Activated effector memory CD4-positive, alpha-beta T cell treated with anti-CD3 and anti-CD28 coated beads, Interleukin-2, amount 50 U/mL, for 16 hours (primary cell): ENCODE results near the gene FBXW11.
A peak's percentile ranks its signal among the peaks of the same experiment; 100 is the strongest.

Source experiments
- DNase-seq: peaks from one replicate; pipeline ENCODE4 v3.0.0-alpha.2; 2020

Gene FBXW11

GRCh38 chr5:172010278-172010677, 3.8 kb upstream of the FBXW11 start:
- no peak for DNase-seq

GRCh38 chr5:172009536-172010270, 3.3 kb upstream of the FBXW11 start:
- DNase-seq, result no peak

- DNase-seq, result no peak
Measured at GRCh38 chr5:172008689-172009141, 2.3 kb upstream of the FBXW11 start.

GRCh38 chr5:172008111-172008455, 1.6 kb upstream of the FBXW11 start:
- no peak for DNase-seq

- DNase-seq, result no peak
Measured at GRCh38 chr5:172007175-172008110, 1.0 kb upstream of the FBXW11 start.

GRCh38 chr5:172005708-172006320, 624 bp downstream of the FBXW11 start:
- peak; percentile 72 for DNase-seq

GRCh38 chr5:172004824-172005237, 1.6 kb downstream of the FBXW11 start:
- no peak for DNase-seq

- no peak for DNase-seq
Measured at GRCh38 chr5:172003746-172004145, 2.7 kb downstream of the FBXW11 start.

- DNase-seq, result no peak
Measured at GRCh38 chr5:172002840-172003512, 3.5 kb downstream of the FBXW11 start.

GRCh38 chr5:172002310-172002709, 4.1 kb downstream of the FBXW11 start:
- DNase-seq, result no peak

GRCh38 chr5:171999877-172000276, 6.6 kb downstream of the FBXW11 start:
- DNase-seq, result no peak

- no peak for DNase-seq
Measured at GRCh38 chr5:171999100-171999499, 7.3 kb downstream of the FBXW11 start.

- DNase-seq, result no peak
Measured at GRCh38 chr5:171997011-171997410, 9.4 kb downstream of the FBXW11 start.

- no peak for DNase-seq
Measured at GRCh38 chr5:171992813-171993212, 13.6 kb downstream of the FBXW11 start.

GRCh38 chr5:171992305-171992704, 14.1 kb downstream of the FBXW11 start:
- DNase-seq, result no peak

- DNase-seq, result no peak
Measured at GRCh38 chr5:171990713-171991015, 15.8 kb downstream of the FBXW11 start.

GRCh38 chr5:171989946-171990712, 16.3 kb downstream of the FBXW11 start:
- no peak for DNase-seq

- DNase-seq, result no peak
Measured at GRCh38 chr5:171989276-171989675, 17.2 kb downstream of the FBXW11 start.

- no peak for DNase-seq
Measured at GRCh38 chr5:171986772-171987171, 19.7 kb downstream of the FBXW11 start.

- no peak for DNase-seq
Measured at GRCh38 chr5:171984748-171985419, 21.6 kb downstream of the FBXW11 start.

GRCh38 chr5:171981847-171982246, 24.6 kb downstream of the FBXW11 start:
- no peak for DNase-seq

- DNase-seq, result no peak
Measured at GRCh38 chr5:171980792-171981191, 25.6 kb downstream of the FBXW11 start.
